GM12892 (cell line): ENCODE measurements around the gene SLC22A17.

Experiments used
- POLR2A ChIP-seq: IDR thresholded peaks from 2 replicates; pipeline ENCODE4 v1.6.1; 2011; ENCODE audit warnings: low read depth, low read length, control low read depth
- POLR2AphosphoS5 ChIP-seq: IDR thresholded peaks from 2 replicates; pipeline ENCODE4 v1.6.1; 2011; ENCODE audit warnings: low read depth, low read length, control low read depth
- TAF1 ChIP-seq: IDR thresholded peaks from 2 replicates; pipeline ENCODE4 v1.6.1; 2011; ENCODE audit warnings: low read depth, mild to moderate bottlenecking, control low read depth, low read length, borderline replicate concordance

DNA sequence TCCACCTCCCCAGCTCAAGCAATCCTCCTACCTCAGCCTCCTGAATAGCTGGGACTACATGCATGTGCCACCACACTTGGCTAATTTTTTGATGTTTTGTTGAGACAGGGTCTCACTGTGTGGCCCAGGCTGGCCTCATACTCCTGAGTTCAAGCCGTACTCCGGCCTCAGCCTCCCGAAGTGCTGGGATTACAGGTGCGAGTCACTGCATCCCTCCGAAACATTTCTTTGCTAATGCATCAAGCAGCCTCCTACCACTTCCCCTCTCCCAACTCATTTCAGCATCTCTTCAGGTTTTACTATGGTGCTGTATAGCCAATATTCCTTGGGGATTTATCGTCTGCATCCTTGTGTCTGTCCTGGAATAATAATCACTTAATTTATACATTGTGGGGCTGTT, 2.3 kb upstream of the SLC22A17 start:
- TF ChIP-seq POLR2AphosphoS5 (no peak), TAF1 (no peak), POLR2A (no peak)
